Measurements from ENCODE around the gene PPP1R15A.

- TF ChIP-seq POLR2A (IDR thresholded peaks at IDR 0.05; ENCODE audit: low read depth, low read length) (no peak), TAF1 (IDR thresholded peaks at IDR 0.05; ENCODE audit: borderline replicate concordance, low read depth, low read length) (no peak)
Measured at GRCh38 chr19:48897181-48897580, 25.0 kb downstream of the PPP1R15A start.

Measured in GM12892 (cell line).